ENCODE data around the gene DBNL.

DNA sequence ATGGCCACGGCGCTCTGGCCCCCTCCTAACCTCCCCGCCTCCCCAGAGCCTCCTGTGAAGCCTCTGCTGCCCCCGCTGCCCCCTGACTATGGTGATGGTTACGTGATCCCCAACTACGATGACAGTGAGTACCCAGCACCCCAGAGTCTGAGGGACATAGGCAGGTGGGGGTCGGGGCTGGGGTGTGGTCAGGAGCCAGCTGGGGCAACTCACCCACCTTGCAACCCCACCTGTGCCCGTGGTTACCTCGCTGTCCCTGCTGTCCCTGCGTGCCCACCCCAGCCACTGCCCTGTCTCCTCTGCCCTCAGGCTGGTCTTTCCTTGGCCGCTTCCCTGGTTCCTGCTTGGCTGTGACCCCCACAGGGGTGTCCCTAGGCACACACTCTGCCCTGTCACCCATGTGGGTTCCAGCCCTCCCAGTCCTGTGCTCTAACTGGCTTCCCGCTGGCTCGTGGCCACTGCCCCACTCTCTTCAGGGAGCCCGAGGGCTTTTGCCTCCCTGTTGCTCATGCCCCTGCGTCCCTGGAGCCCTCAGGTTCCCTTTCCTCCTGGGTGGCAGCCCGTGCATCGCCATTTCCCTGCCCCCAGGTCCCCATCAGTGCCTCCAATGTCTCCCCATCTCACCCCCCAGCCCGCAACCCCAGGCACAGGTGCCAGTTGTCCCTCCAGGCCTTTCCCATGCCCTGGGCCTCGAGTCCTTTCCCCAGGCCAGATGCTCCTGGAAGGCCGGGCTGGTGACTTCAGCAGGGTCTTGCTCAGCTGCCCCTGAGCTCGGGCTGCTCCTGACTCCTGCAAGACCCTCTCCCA is 63.7 kb downstream of the DBNL start:
- TF ChIP-seq, protein P1, sequence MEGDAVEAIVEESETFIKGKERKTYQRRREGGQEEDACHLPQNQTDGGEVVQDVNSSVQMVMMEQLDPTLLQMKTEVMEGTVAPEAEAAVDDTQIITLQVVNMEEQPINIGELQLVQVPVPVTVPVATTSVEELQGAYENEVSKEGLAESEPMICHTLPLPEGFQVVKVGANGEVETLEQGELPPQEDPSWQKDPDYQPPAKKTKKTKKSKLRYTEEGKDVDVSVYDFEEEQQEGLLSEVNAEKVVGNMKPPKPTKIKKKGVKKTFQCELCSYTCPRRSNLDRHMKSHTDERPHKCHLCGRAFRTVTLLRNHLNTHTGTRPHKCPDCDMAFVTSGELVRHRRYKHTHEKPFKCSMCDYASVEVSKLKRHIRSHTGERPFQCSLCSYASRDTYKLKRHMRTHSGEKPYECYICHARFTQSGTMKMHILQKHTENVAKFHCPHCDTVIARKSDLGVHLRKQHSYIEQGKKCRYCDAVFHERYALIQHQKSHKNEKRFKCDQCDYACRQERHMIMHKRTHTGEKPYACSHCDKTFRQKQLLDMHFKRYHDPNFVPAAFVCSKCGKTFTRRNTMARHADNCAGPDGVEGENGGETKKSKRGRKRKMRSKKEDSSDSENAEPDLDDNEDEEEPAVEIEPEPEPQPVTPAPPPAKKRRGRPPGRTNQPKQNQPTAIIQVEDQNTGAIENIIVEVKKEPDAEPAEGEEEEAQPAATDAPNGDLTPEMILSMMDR (IDR thresholded peaks at IDR 0.05): no peak
- no peak for TF ChIP-seq POLR2A (IDR thresholded peaks at IDR 0.05)
- TF ChIP-seq EP300 (IDR thresholded peaks at IDR 0.05): no peak
- TF ChIP-seq POLR2AphosphoS5 (IDR thresholded peaks at IDR 0.05): no peak

Measured in upper lobe of left lung (tissue), 4 donors.